Jurkat, Clone E6-1 (cell line): ENCODE results near the gene STX12.
A peak's percentile ranks its signal among the peaks of the same experiment; 100 is the strongest.
"Not testable (repeated sequence)": the region's sequence is repeated elsewhere in the genome, so short reads cannot be mapped to it uniquely, and the experiment has no call there.

Experiments used
- DNase-seq: peaks from one replicate; pipeline ENCODE4 v3.0.0-alpha.2; 2011; ENCODE audit warnings: low read depth, low spot score
- H3K4me3 ChIP-seq: 2 replicates; pipeline ENCODE4 v1.5.1; 2011; ENCODE audit warnings: mild to moderate bottlenecking, low read length, control low read depth, moderate library complexity

Gene STX12

DNA sequence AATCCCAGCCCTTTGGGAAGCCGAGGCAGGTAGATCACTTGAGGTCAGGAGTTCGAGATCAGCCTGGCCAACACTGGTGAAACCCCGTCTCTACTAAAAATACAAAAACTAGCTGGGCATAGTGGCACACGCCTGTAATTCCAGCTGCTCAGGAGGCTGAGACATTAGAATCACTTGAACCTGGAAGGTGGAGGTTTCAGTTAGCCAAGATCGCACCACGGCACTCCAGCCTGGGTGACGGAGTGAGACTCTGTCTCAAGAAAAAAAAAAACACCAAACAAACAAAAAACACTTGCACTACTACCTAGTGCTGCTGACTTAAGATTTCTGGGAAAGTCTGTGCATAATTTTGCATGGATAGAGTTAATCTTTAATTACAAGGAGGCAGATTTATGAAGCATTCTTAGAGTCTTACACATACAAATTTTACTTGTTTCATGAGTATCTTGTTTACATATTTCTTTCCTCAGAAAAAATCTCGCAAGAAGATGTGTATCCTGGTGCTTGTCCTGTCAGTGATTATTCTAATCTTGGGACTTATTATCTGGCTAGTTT is 48.8 kb downstream of the STX12 start:
- DNase-seq: no peak
- no peak overlapping the region for H3K4me3 ChIP-seq

DNA sequence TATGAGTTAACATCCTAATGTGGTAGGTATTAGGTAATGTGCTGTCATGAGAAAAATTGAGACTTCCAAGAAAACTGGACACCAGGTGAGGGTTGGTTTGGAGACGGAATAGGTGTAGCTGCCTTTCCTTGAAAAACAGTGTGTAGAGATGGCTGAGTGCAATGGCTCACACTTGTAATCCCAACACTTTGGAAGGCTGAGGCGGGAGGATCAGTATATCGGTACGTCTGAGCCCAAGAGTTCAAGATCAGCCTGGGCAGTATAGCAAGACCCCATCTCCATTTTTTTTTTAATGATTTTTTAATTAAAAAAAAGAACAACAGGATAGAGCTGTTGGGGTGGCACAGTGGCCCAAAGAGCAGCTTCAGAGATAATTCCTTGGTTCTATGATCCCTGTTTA is 50.8 kb downstream of the STX12 start:
- no peak for DNase-seq
- H3K4me3 ChIP-seq: no peak overlapping the region

DNA sequence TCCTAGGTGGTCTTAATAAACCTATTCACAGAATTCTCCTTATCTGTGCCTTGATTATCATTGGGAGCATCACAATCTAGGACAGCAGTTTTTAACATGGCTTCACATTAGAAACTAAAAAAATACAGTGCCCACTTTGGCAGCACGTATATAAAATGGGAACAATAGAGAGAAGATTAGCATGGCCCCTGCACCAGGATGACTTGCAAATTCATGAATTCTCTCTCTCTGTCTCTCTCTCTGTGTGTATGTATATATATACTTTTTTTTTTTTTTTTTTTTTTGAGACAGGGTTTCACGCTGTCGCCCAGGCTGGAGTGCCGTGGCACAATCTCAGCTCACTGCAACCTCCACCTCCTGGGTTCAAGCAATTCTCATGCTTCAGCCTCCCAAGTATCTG is 51.4 kb downstream of the STX12 start:
- DNase-seq: no peak
- H3K4me3 ChIP-seq: no peak overlapping the region

DNA sequence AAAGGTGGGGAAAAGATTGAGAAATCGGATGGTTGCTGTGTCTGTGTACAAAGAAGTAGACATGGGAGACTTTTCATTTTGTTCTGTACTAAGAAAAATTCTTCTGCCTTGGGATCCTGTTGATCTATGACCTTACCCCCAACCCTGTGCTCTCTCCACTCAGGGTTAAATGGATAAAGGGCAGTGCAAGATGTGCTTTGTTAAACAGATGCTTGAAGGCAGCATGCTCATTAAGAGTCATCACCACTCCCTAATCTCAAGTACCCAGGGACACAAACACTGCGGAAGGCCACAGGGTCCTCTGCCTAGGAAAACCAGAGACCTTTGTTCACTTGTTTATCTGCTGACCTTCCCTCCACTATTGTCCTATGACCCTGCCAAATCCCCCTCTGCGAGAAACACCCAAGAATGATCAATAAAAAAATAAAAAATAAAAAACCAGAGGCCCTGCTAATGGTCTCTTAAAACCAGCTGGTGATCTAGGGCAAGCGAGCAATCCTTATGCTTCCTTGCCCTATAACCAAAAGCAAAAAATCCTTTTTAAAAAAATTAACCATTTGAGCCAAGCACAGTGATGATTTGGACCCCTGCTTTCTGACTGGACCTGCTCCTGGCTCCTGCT is 56.4 kb downstream of the STX12 start:
- not testable (repeated sequence) for H3K4me3 ChIP-seq, DNase-seq

DNA sequence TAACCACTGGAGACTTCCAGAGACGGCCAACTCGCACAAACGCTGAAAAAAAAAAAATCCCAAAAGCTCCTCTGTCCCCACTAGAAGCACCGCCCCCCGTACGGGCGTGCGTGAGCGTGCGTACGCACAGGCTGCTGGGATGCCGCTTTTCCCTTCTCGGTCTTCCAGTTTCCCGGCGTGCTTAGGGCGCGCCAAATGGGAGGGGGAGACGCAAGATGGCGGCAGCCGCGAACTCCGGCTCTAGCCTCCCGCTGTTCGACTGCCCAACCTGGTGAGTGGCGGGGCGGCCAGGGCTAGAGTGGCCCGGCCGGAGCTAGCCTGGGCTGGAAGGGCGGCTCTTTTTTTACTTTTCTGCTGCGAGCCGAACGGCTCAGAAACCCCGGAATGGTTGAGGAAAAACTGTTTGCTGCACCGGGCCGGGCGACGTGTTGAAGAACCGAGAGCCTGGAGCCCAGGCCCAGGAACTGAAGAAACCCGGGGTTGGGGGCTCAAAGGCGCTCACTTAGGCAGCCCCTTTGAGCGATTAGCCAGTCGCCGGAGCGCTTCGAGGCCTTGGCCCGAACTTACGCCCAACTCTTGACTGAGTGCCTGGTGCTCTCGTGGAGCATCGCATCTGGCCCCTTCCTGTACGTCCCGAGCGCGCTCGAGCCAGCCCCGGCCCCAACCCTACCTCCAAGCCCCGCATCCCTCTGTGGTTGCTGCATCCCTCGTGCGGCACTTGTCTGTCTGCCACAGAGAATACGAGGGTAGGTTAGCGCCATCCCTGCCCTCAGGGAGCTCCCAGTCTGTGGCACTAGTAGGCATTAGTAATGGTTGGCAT is 57.8 kb downstream of the STX12 start, which contains the start of gene PPP1R8:
Gene PPP1R8, plus strand, starts transcription at position 162 of the 820 bp plus-strand sequence. Its CDS starts 54 bp downstream, at position 216.
- H3K4me3 ChIP-seq: peak within 1 kb of the TSS; percentile 91
- peak; percentile 94 for DNase-seq

DNA sequence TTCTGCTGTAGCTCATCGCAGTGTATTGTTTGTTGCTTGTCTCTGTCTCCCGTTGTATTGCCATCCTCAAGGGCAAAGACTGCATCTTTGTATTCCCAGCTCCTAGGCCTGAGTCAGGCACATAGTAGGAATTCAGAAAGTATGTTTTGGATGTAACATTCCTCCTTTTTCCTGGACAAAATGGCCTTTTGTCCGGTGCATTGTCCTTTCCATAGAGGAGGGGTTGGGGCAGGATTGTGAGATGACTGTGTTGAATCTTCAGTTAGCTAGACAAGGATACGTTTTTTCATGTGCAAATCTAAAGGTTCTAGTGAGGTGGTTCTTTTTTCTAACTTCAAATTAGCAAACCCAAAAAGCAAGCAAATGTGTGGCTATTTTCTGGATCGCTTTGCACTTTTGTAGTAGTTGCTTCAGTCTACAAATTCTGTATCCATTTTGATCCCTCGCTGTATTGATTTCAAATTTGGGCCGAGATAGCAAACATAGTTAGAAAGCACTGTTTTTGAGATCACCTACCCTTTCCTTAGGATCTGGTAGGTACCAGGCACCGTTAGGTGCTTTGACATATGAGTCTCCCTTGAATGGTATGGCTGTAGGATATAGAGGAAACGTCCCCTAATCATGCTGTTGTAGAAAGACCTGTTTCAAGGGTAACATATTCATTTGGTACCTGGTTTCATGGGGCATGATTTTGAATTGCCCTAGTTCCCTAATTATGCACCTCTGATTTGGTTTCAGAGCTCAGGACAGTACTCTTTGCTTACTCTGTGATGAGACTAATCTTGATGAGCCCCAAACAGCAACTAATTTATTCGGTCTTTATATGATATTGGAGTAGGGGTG is 58.8 kb downstream of the STX12 start:
- no peak for DNase-seq
- H3K4me3 ChIP-seq: peak overlapping the region; percentile 91

- DNase-seq: no peak
- no peak overlapping the region for H3K4me3 ChIP-seq
Measured at GRCh38 chr1:27832762-27833161, 59.7 kb downstream of the STX12 start.

- DNase-seq: no peak
- no peak overlapping the region for H3K4me3 ChIP-seq
Measured at GRCh38 chr1:27833470-27833869, 60.5 kb downstream of the STX12 start.

DNA sequence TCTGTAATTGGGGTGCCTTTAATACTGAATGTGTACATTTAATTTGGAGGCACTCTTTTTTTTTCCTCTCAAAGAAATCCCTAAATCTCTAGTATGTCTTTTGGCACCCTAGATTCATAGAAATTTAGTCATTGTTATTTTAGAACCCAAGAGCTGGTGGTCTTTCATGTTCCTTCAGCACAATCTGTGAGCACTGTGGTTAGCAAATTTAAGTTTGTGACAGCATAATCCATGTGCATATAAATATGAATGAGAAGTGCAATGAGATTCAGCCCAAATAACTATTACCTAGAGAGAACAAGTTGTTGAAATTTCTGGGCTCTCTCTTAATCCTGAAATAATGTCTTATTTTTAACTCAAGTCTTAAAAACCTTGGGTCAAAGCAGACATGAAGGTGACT is 62.0 kb downstream of the STX12 start:
- no peak overlapping the region for H3K4me3 ChIP-seq
- DNase-seq: no peak

DNA sequence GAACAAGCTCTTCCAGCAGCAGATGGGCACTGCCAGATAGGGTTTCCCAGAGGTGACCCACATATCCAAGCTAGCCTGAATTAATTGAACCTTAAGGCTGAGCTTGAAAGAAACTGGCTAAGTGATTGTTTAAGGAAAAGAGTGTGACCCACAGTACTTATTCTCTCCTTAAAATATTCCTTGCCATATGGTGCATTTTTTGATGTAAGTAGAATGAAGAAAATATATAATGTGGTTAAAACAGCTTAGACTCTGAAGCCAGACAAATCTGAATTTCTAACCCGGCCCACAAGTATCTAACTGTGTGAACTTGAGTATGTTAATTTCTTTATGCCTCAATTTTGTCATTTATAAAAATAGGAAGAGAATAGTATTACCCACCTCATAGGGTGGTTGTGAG is 62.5 kb downstream of the STX12 start:
- H3K4me3 ChIP-seq: no peak overlapping the region

GRCh38 chr1:27849951-27850350 is 76.9 kb downstream of the STX12 start:
- no peak for DNase-seq

More for the DNA sequence above, 62.5 kb downstream of the STX12 start:
- DNase-seq: no peak

DNA sequence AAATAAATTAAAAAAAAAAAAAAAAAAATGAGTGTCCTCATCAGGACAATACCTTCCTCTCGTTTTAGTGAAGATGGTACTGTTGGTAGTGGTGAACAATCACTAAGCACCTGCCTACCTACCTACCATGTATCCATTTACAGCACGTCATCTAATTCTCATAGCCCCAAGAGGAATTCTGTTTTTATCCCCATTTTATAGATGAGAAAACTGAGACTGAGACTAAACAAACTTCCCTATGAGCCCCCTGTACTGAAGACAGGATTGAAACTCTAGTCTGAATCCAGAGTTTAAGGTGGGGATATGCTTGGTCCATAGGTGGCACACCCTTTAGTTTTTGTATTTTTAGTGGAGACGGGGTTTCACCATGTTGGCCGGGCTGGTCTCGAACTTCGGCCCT is 82.1 kb downstream of the STX12 start:
- DNase-seq: no peak
- H3K4me3 ChIP-seq: no peak overlapping the region

More at GRCh38 chr1:27849951-27850350, 76.9 kb downstream of the STX12 start:
- no peak overlapping the region for H3K4me3 ChIP-seq

GRCh38 chr1:27856561-27857343 is 83.7 kb downstream of the STX12 start:
- no peak overlapping the region for H3K4me3 ChIP-seq
- no peak for DNase-seq

- not testable (repeated sequence) for H3K4me3 ChIP-seq, DNase-seq
Measured at GRCh38 chr1:27857552-27857951, 84.5 kb downstream of the STX12 start.

DNA sequence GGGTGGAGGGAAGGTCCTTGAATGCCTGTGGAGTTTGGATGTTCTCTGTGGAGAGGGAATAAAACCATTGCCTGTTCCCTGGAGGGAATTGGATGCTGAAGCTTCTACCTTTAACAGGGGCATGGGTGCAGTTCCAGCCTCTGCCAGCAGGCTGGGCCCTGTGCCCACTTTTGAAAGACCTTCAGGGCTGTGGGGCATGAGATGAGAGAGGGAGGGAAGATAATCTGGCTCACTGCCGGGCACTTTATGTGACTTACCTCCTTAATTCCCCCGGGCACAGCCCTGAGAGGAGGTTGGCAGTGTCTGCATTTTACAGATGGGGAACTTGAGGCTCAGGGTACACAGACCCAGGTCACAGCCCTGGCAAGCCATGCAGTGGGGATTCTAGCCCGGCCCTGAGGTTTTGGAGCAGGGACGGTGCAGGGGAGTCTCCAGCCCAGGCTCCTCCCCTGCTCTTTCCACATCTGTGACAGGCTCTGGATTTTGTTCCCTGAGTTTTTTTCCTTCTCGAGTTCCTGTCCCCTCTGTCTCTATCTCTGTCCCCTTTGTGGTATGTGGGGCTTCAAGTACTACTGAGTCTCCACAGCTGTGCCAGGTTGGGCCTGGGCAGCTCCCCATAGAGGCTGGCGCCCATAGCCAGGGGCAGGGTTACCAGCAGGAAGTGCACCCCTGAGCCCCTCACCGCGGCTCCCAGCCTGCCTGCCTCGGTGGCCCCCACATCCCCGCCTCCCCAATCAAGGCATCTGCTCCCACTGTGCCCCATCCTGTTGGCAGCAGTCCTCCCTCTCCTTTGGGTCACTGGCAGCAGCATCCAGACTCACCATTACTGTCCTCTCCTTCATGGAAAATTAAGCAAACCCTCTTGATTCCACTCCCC is 85.3 kb downstream of the STX12 start:
- no peak overlapping the region for H3K4me3 ChIP-seq
- peak; percentile 68 for DNase-seq

GRCh38 chr1:27858949-27859576 is 86.0 kb downstream of the STX12 start:
- no peak overlapping the region for H3K4me3 ChIP-seq
- DNase-seq: no peak

- DNase-seq: no peak
- H3K4me3 ChIP-seq: no peak overlapping the region
Measured at GRCh38 chr1:27861436-27861835, 88.4 kb downstream of the STX12 start.
